ENCODE data around the gene DERA.

Gene DERA

GRCh38 chr12:16076970-16077522 is 165.9 kb downstream of the DERA start:
- H3K18ac ChIP-seq (ENCODE audit: low read length): no peak overlapping the region
- H3K4me1 ChIP-seq (ENCODE audit: control insufficient read depth in 2 of 2, insufficient read depth in 1 of 2, low read depth in 1 of 2, low read length in 2 of 2): peaks cover 0 to 2% of the 10 kb centered on the region in 2 donors
- H3K27me3 ChIP-seq (ENCODE audit: control insufficient read depth in 3 of 3, insufficient read depth in 3 of 3, low read depth in 1 of 3, low read length in 3 of 3): no peaks in the 10 kb centered on the region
- H2AFZ ChIP-seq (ENCODE audit: low read length): no peak overlapping the region
- H3K36me3 ChIP-seq (replicated peaks in 1 of 2; ENCODE audit: control insufficient read depth in 2 of 2, insufficient read depth in 2 of 2, low read length in 2 of 2): no peaks in the 10 kb centered on the region
- no peaks in the 10 kb centered on the region for H3K79me1 ChIP-seq (ENCODE audit: low read depth, low read length)
- no peak overlapping the region for H2AK5ac ChIP-seq (ENCODE audit: low read depth, low read length)
- no peak overlapping the region for H3K23ac ChIP-seq (ENCODE audit: low read depth, low read length, poor library complexity)
- no peak overlapping the region for H3K4me2 ChIP-seq (ENCODE audit: insufficient read depth, low read length, poor library complexity, severe bottlenecking)
- H3K4me3 ChIP-seq (ENCODE audit: low read length in 2 of 2): no peak overlapping the region
- H4K8ac ChIP-seq (ENCODE audit: low read depth, low read length): no peak overlapping the region
- H2BK5ac ChIP-seq (ENCODE audit: low read length): no peak overlapping the region
- H2BK120ac ChIP-seq (ENCODE audit: low read depth, low read length): no peak overlapping the region
- no CpG with 5 or more reads among the region's 1 CpG for WGBS, 2 donors (ENCODE audit: extremely low coverage in 2 of 2, insufficient read length in 2 of 2, insufficient replicate concordance in 1 of 2)
- H2BK15ac ChIP-seq (ENCODE audit: low read length): no peak overlapping the region
- H3K14ac ChIP-seq (ENCODE audit: low read length): no peak overlapping the region
- no peak overlapping the region for H3K4ac ChIP-seq (ENCODE audit: low read length)
- no peak for DNase-seq (ENCODE audit: low spot score)
- no peak overlapping the region for H3K9ac ChIP-seq (ENCODE audit: low read depth, low read length, poor library complexity)
- H3K27ac ChIP-seq (replicated peaks; ENCODE audit: low read length): no peak overlapping the region
- no peak overlapping the region for H4K91ac ChIP-seq (ENCODE audit: low read depth, low read length, poor library complexity)
- no peak overlapping the region for H2BK12ac ChIP-seq (ENCODE audit: low read length)
- H3K9me3 ChIP-seq (replicated peaks in 1 of 2; ENCODE audit: control insufficient read depth in 2 of 2, insufficient read depth in 1 of 2, low read depth in 1 of 2, low read length in 2 of 2): no peaks in the 10 kb centered on the region

DNA sequence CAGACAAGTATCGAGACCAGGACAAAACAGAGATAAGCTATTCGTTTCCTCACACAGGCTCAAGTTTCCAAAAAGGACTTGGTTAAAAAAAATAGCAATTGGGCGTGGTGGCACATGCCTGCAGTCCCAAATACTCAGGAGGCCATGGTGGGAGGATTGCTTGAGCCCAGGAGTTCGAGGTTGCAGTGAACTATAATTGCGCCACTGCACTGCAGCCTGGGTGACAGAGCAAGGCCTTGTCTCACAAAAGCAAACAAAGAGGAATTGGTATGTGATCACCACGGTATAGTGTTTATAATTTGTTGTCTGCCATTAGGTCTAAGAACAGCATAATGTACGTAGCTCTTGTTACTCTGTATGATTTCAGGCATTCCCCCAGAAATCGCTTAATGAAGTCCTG is 175.3 kb downstream of the DERA start:
- Histone ChIP-seq H3K27me3 (ENCODE audit: control insufficient read depth in 3 of 3, insufficient read depth in 3 of 3, low read depth in 1 of 3, low read length in 3 of 3) (no peaks in the 10 kb centered on the region), H2BK15ac (ENCODE audit: low read length) (no peak overlapping the region), H3K4ac (ENCODE audit: low read length) (no peak overlapping the region), H3K4me3 (ENCODE audit: low read length in 2 of 2) (no peak overlapping the region), H2BK120ac (ENCODE audit: low read depth, low read length) (no peak overlapping the region), H3K14ac (ENCODE audit: low read length) (no peak overlapping the region), H3K18ac (ENCODE audit: low read length) (no peak overlapping the region), H3K23ac (ENCODE audit: low read depth, low read length, poor library complexity) (no peak overlapping the region), H3K27ac (replicated peaks; ENCODE audit: low read length) (no peak overlapping the region), H4K8ac (ENCODE audit: low read depth, low read length) (no peak overlapping the region), H3K4me2 (ENCODE audit: insufficient read depth, low read length, poor library complexity, severe bottlenecking) (no peak overlapping the region), H3K9ac (ENCODE audit: low read depth, low read length, poor library complexity) (no peak overlapping the region), H2BK5ac (ENCODE audit: low read length) (no peak overlapping the region), H2AK5ac (ENCODE audit: low read depth, low read length) (no peak overlapping the region), H3K9me3 (replicated peaks in 1 of 2; ENCODE audit: control insufficient read depth in 2 of 2, insufficient read depth in 1 of 2, low read depth in 1 of 2, low read length in 2 of 2) (peaks cover 0 to under 1% of the 10 kb centered on the region in 2 donors), H2AFZ (ENCODE audit: low read length) (no peak overlapping the region), H2BK12ac (ENCODE audit: low read length) (no peak overlapping the region), H3K79me1 (ENCODE audit: low read depth, low read length) (no peaks in the 10 kb centered on the region), H4K91ac (ENCODE audit: low read depth, low read length, poor library complexity) (no peak overlapping the region), H3K4me1 (ENCODE audit: control insufficient read depth in 2 of 2, insufficient read depth in 1 of 2, low read depth in 1 of 2, low read length in 2 of 2) (peaks cover 0 to 1% of the 10 kb centered on the region in 2 donors), H3K36me3 (replicated peaks in 1 of 2; ENCODE audit: control insufficient read depth in 2 of 2, insufficient read depth in 2 of 2, low read length in 2 of 2) (no peaks in the 10 kb centered on the region)
- no peak for DNase-seq (ENCODE audit: low spot score)
- no CpG with 5 or more reads among the region's 8 CpGs for WGBS, 2 donors (ENCODE audit: extremely low coverage in 2 of 2, insufficient read length in 2 of 2, insufficient replicate concordance in 1 of 2)

- WGBS, 2 donors (ENCODE audit: extremely low coverage in 2 of 2, insufficient read length in 2 of 2, insufficient replicate concordance in 1 of 2): no CpG with 5 or more reads among the region's 2 CpGs
- Histone ChIP-seq H4K91ac (ENCODE audit: low read depth, low read length, poor library complexity) (no peak overlapping the region), H3K18ac (ENCODE audit: low read length) (no peak overlapping the region), H4K8ac (ENCODE audit: low read depth, low read length) (no peak overlapping the region), H3K14ac (ENCODE audit: low read length) (no peak overlapping the region), H2BK5ac (ENCODE audit: low read length) (no peak overlapping the region), H3K36me3 (replicated peaks in 1 of 2; ENCODE audit: control insufficient read depth in 2 of 2, insufficient read depth in 2 of 2, low read length in 2 of 2) (no peaks in the 10 kb centered on the region), H3K9ac (ENCODE audit: low read depth, low read length, poor library complexity) (no peak overlapping the region), H3K27ac (replicated peaks; ENCODE audit: low read length) (no peak overlapping the region), H3K4me2 (ENCODE audit: insufficient read depth, low read length, poor library complexity, severe bottlenecking) (no peak overlapping the region), H3K4me1 (ENCODE audit: control insufficient read depth in 2 of 2, insufficient read depth in 1 of 2, low read depth in 1 of 2, low read length in 2 of 2) (peaks cover 0 to 1% of the 10 kb centered on the region in 2 donors), H2AK5ac (ENCODE audit: low read depth, low read length) (no peak overlapping the region), H3K4me3 (ENCODE audit: low read length in 2 of 2) (no peak overlapping the region), H3K9me3 (replicated peaks in 1 of 2; ENCODE audit: control insufficient read depth in 2 of 2, insufficient read depth in 1 of 2, low read depth in 1 of 2, low read length in 2 of 2) (peaks cover 0 to 2% of the 10 kb centered on the region in 2 donors), H3K4ac (ENCODE audit: low read length) (no peak overlapping the region), H3K23ac (ENCODE audit: low read depth, low read length, poor library complexity) (no peak overlapping the region), H3K79me1 (ENCODE audit: low read depth, low read length) (no peaks in the 10 kb centered on the region), H2BK15ac (ENCODE audit: low read length) (no peak overlapping the region), H3K27me3 (ENCODE audit: control insufficient read depth in 3 of 3, insufficient read depth in 3 of 3, low read depth in 1 of 3, low read length in 3 of 3) (no peaks in the 10 kb centered on the region), H2AFZ (ENCODE audit: low read length) (no peak overlapping the region), H2BK12ac (ENCODE audit: low read length) (no peak overlapping the region), H2BK120ac (ENCODE audit: low read depth, low read length) (no peak overlapping the region)
- DNase-seq (ENCODE audit: low spot score): no peak
Measured at GRCh38 chr12:16086942-16087341, 175.8 kb downstream of the DERA start.

All from neuronal stem cell (in vitro differentiated cells).